Astrocyte (in vitro differentiated cells and primary cell): ENCODE data around the gene RNF167. TPM values are rescaled to one million over a fixed set of nuclear protein-coding genes. Genes with fewer than 3 reads are reported as not detected.

ENCODE experiments used
- DNase-seq: peaks from one replicate; pipeline ENCODE4 v3.0.0-alpha.2; 2010; ENCODE audit warnings: low read depth
- FAIRE-seq: peaks from 2 replicates; lab custom pipeline; 2011; peaks lifted over from hg19 to GRCh38; lab: Jason Lieb, UNC
- H2AFZ ChIP-seq: 2 replicates; pipeline ENCODE4 v1.6.0; 2012; ENCODE audit warnings: low read depth, low read length, inconsistent platforms
- H3K27ac ChIP-seq: 2 replicates; pipeline ENCODE4 v1.5.1; 2011; ENCODE audit warnings: low read depth, low read length, inconsistent platforms
- H3K27me3 ChIP-seq: 2 replicates; pipeline ENCODE4 v1.6.0; 2011; ENCODE audit warnings: low read length, inconsistent platforms; ENCODE audit not compliant: insufficient read depth
- H3K36me3 ChIP-seq: 2 replicates; pipeline ENCODE4 v1.5.1; 2011; ENCODE audit warnings: low read length, inconsistent platforms; ENCODE audit not compliant: insufficient read depth
- H3K4me1 ChIP-seq: 2 replicates; pipeline ENCODE4 v1.5.1; 2011; ENCODE audit warnings: low read length, inconsistent platforms; ENCODE audit not compliant: insufficient read depth
- H3K4me2 ChIP-seq: 2 replicates; pipeline ENCODE4 v1.6.0; 2012; ENCODE audit warnings: low read length, inconsistent platforms
- H3K4me3 ChIP-seq: 2 replicates; pipeline ENCODE4 v1.5.1; 2011; ENCODE audit warnings: low read depth, mild to moderate bottlenecking, low read length, inconsistent platforms; ENCODE audit not compliant: insufficient read depth
- H3K79me2 ChIP-seq: 2 replicates; pipeline ENCODE4 v1.6.0; 2012; ENCODE audit warnings: mild to moderate bottlenecking, low read length, inconsistent platforms; ENCODE audit not compliant: insufficient read depth
- H3K9ac ChIP-seq: 2 replicates; pipeline ENCODE4 v1.6.0; 2012; ENCODE audit warnings: mild to moderate bottlenecking, low read length, inconsistent platforms
- H3K9me3 ChIP-seq: 2 replicates; pipeline ENCODE4 v1.5.1; 2012; ENCODE audit warnings: low read depth, mild to moderate bottlenecking, low read length, inconsistent platforms; ENCODE audit not compliant: insufficient read depth
- H4K20me1 ChIP-seq: 2 replicates; pipeline ENCODE4 v1.6.0; 2012; ENCODE audit warnings: low read length, inconsistent platforms; ENCODE audit not compliant: insufficient read depth
- H3K27ac Mint-ChIP-seq: one replicate; pipeline ENCODE4 v1.8.0; 2021; ENCODE audit warnings: mild to moderate bottlenecking, mixed read lengths; ENCODE audit not compliant: unreplicated experiment
- H3K27me3 Mint-ChIP-seq: one replicate; pipeline ENCODE4 v1.8.0; 2021; ENCODE audit warnings: low read depth, mixed read lengths; ENCODE audit not compliant: unreplicated experiment
- H3K36me3 Mint-ChIP-seq: one replicate; pipeline ENCODE4 v1.8.0; 2021; ENCODE audit warnings: low read depth, mixed read lengths; ENCODE audit not compliant: unreplicated experiment
- H3K4me1 Mint-ChIP-seq: one replicate; pipeline ENCODE4 v1.8.0; 2021; ENCODE audit warnings: low read depth, mixed read lengths; ENCODE audit not compliant: unreplicated experiment
- H3K4me3 Mint-ChIP-seq: one replicate; pipeline ENCODE4 v1.8.0; 2021; ENCODE audit warnings: mild to moderate bottlenecking, moderate library complexity, mixed read lengths; ENCODE audit not compliant: unreplicated experiment
- H3K9me3 Mint-ChIP-seq: one replicate; pipeline ENCODE4 v1.8.0; 2021; ENCODE audit warnings: mild to moderate bottlenecking, mixed read lengths; ENCODE audit not compliant: unreplicated experiment
- EZH2 ChIP-seq: IDR thresholded peaks from 2 replicates; pipeline ENCODE4 v1.6.1; 2012; ENCODE audit warnings: mild to moderate bottlenecking, low read length, inconsistent platforms; ENCODE audit not compliant: insufficient read depth
- total RNA-seq: library from RNA; stranded (reverse); gene quantifications from 2 replicates; pipeline ENCODE4 v1.2.1, GENCODE V29; 2021
- TF ChIP-seq, protein P1 (sequence below): IDR thresholded peaks from 2 replicates; pipeline ENCODE4 v1.5.1; 2011; ENCODE audit warnings: low read depth, mild to moderate bottlenecking, inconsistent platforms, low read length, moderate library complexity; ENCODE audit not compliant: insufficient read depth

Gene RNF167
- total RNA-seq, 1 donor from 2014 or later, result 89.7 TPM

DNA sequence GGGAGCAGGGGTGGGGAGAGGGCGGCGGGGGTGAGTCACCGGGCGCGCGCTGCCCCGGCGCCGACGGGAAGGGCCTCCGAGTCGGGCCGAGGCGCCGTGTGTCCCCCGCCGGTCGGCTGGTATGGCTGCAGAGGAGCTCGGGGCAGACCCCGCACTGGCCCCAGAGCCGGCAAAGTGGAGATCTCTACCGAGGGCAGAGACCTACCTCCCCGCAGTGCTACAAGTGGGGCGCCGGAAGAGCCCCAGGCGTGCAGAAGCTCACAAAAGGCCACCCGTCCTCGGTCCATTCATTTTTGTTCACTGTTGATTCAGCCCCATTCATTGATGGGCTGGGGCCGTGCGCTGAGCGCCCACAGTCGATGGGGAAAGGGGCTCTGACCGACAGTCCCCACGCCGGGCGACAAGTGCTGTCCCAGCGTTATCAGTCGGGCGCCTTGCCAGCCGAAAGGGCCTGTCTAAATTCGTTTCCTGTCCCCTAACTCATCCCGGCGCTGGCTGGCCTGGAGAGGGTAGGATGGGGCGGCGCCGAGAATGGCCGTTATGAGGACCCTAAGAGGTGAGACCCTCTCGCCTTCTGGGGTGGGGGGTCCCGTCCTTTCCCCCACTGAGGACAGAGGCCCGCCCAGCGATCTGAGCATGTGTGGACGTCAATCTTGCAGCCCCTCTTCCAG is 10.1 kb downstream of the RNF167 start:
- Histone ChIP-seq H3K36me3 (peaks cover 11% of the 10 kb centered on the region), H4K20me1 (peaks cover 32% of the 10 kb centered on the region), H3K4me2 (peak overlapping the region; percentile 99), H3K27ac (peak overlapping the region; percentile 66), H2AFZ (peak overlapping the region; percentile 64), H3K9ac (peak overlapping the region; percentile 75), H3K4me3 (peak overlapping the region; percentile 22), H3K9me3 (no peaks in the 10 kb centered on the region), H3K4me1 (peaks cover 35% of the 10 kb centered on the region), H3K27me3 (no peaks in the 10 kb centered on the region), H3K79me2 (peaks cover 31% of the 10 kb centered on the region)
- no peak for DNase-seq
- H3K36me3 Mint-ChIP-seq, result peaks cover 14% of the 10 kb centered on the region
- no peak for FAIRE-seq
- H3K27ac Mint-ChIP-seq, result peak overlapping the region; percentile 62
- H3K4me3 Mint-ChIP-seq, result peak overlapping the region; percentile 81
- H3K27me3 Mint-ChIP-seq, result no peaks in the 10 kb centered on the region
- H3K9me3 Mint-ChIP-seq, result no peaks in the 10 kb centered on the region
- TF ChIP-seq, protein P1, sequence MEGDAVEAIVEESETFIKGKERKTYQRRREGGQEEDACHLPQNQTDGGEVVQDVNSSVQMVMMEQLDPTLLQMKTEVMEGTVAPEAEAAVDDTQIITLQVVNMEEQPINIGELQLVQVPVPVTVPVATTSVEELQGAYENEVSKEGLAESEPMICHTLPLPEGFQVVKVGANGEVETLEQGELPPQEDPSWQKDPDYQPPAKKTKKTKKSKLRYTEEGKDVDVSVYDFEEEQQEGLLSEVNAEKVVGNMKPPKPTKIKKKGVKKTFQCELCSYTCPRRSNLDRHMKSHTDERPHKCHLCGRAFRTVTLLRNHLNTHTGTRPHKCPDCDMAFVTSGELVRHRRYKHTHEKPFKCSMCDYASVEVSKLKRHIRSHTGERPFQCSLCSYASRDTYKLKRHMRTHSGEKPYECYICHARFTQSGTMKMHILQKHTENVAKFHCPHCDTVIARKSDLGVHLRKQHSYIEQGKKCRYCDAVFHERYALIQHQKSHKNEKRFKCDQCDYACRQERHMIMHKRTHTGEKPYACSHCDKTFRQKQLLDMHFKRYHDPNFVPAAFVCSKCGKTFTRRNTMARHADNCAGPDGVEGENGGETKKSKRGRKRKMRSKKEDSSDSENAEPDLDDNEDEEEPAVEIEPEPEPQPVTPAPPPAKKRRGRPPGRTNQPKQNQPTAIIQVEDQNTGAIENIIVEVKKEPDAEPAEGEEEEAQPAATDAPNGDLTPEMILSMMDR, result no peak
- no peak for TF ChIP-seq EZH2
- peaks cover 34% of the 10 kb centered on the region for H3K4me1 Mint-ChIP-seq

DNA sequence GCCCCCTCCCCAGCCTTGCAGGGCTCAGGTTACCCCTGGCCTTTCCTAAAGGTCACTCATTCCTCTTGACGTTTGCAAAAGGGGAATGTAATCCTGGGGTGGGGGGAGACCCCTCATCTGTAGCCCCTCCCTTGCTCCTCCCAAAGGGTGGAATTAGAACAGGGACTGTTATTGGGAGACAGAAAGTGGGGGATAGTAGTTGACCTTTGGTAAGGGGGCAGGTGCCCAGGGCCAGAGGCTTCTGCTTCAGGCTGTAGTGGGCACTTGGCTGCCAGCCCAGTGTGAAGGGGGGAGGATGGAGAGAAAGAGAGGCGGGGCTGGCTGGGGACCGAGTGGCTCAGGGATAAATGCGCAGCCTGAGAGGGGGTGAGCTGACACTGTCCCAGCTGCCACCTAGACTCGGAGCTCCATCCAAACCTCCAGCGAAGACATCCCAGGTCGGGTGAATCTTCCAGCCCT is 10.7 kb downstream of the RNF167 start, which contains the start of gene ENO3:
Gene ENO3 (plus strand): TSS at position 374 of the 459 bp plus-strand sequence. CDS start 711 bp downstream, outside the sequence.
- H3K9me3 Mint-ChIP-seq, result no peaks in the 10 kb centered on the region
- H3K4me2 ChIP-seq, result peak within 1 kb of the TSS; percentile 99
- no peak for TF ChIP-seq EZH2
- TF ChIP-seq, protein P1, result no peak
- peak within 1 kb of the TSS; percentile 75 for H3K9ac ChIP-seq
- peak within 1 kb of the TSS; percentile 22 for H3K4me3 ChIP-seq
- H3K27ac Mint-ChIP-seq, result peak within 1 kb of the TSS; percentile 62
- peaks cover 26% of the 10 kb centered on the region for H4K20me1 ChIP-seq
- H2AFZ ChIP-seq, result peak within 1 kb of the TSS; percentile 64
- H3K4me1 Mint-ChIP-seq, result peaks cover 28% of the 10 kb centered on the region
- H3K27ac ChIP-seq, result peak within 1 kb of the TSS; percentile 66
- peaks cover 29% of the 10 kb centered on the region for H3K4me1 ChIP-seq
- no peak for FAIRE-seq
- H3K27me3 ChIP-seq, result no peaks in the 10 kb centered on the region
- peaks cover 13% of the 10 kb centered on the region for H3K36me3 Mint-ChIP-seq
- H3K4me3 Mint-ChIP-seq, result peak within 1 kb of the TSS; percentile 81
- DNase-seq, result no peak
- H3K9me3 ChIP-seq, result no peaks in the 10 kb centered on the region
- H3K36me3 ChIP-seq, result peaks cover 8% of the 10 kb centered on the region
- H3K27me3 Mint-ChIP-seq, result no peaks in the 10 kb centered on the region
- H3K79me2 ChIP-seq, result peaks cover 26% of the 10 kb centered on the region

DNA sequence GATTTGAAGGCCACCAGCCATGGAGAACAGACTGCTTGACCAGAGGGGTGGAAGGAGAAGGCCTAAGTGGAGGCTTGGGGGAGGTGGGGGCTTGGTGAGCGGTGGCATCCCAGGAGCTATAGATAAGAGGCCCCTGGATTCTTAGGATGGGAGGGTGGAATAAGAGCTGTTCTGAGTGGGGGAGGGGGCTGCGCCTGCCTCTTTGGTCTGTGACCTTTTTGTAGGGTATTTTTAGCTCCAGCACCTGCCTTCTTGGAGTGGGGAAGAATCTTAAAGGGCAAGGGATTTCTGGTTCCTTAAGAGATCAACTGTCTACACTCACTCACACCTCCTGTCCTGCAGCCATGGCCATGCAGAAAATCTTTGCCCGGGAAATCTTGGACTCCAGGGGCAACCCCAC is 11.4 kb downstream of the RNF167 start:
- no peak overlapping the region for H3K4me2 ChIP-seq
- H3K27ac Mint-ChIP-seq, result peak overlapping the region; percentile 62

More for the DNA sequence above, 11.4 kb downstream of the RNF167 start:
- DNase-seq (no peak), FAIRE-seq (no peak)
- no peak overlapping the region for H3K9ac ChIP-seq
- TF ChIP-seq EZH2, result no peak
- TF ChIP-seq, protein P1, result no peak
- no peaks in the 10 kb centered on the region for H3K27me3 ChIP-seq
- peaks cover 15% of the 10 kb centered on the region for H3K36me3 Mint-ChIP-seq
- H3K4me1 ChIP-seq, result peaks cover 22% of the 10 kb centered on the region
- no peak overlapping the region for H2AFZ ChIP-seq
- peak overlapping the region; percentile 70 for H3K4me3 Mint-ChIP-seq
- H3K9me3 Mint-ChIP-seq, result no peaks in the 10 kb centered on the region
- peaks cover 19% of the 10 kb centered on the region for H4K20me1 ChIP-seq
- no peaks in the 10 kb centered on the region for H3K27me3 Mint-ChIP-seq
- H3K4me3 ChIP-seq, result no peak overlapping the region
- peaks cover 28% of the 10 kb centered on the region for H3K4me1 Mint-ChIP-seq
- no peak overlapping the region for H3K27ac ChIP-seq
- H3K9me3 ChIP-seq, result no peaks in the 10 kb centered on the region
- peaks cover 4% of the 10 kb centered on the region for H3K36me3 ChIP-seq
- H3K79me2 ChIP-seq, result peaks cover 19% of the 10 kb centered on the region
